Breast epithelium (tissue), 3 donors: ENCODE results near the gene LRP2.

ENCODE experiments used
- POLR2A ChIP-seq: fragments of 450-650 bp; IDR thresholded peaks from one replicate; pipeline ENCODE4 v1.6.1; 2016; ENCODE audit warnings: antibody characterized with exemption, mild to moderate bottlenecking, moderate library complexity
- POLR2AphosphoS5 ChIP-seq, 3 donors: sonication (generic); formaldehyde crosslinking; IDR thresholded peaks; one replicate each; pipeline ENCODE4 v1.6.1; 2017; ENCODE audit warnings: antibody characterized with exemption in 3 of 3
- TF ChIP-seq, protein P1 (sequence below), 3 donors: fragments of 450-650 bp; IDR thresholded peaks; one replicate each; pipeline ENCODE4 v1.5.1; 2016 to 2017; ENCODE audit warnings: antibody characterized with exemption in 3 of 3, mild to moderate bottlenecking in 3 of 3, moderate library complexity in 3 of 3

DNA sequence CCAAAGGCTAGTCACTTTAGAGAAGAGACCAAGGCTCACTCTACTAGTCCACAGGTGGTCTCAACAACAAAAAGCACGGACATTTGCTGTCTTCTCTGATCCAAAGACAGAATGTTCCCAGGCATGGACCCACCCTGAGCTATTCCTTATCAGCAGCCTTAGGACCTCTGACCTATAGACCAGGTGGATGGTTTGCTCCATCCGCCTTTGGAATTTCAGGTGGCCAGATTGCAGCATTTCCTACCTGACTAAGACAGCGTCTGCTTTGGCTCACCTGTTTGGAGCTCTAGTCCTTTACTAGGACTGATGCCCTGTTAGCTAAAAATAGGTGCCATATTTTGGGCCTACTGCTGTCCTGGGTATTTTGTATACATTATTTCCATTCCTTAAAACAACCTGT, 44.6 kb upstream of the LRP2 start:
- no peak for TF ChIP-seq POLR2A
- TF ChIP-seq, protein P1, sequence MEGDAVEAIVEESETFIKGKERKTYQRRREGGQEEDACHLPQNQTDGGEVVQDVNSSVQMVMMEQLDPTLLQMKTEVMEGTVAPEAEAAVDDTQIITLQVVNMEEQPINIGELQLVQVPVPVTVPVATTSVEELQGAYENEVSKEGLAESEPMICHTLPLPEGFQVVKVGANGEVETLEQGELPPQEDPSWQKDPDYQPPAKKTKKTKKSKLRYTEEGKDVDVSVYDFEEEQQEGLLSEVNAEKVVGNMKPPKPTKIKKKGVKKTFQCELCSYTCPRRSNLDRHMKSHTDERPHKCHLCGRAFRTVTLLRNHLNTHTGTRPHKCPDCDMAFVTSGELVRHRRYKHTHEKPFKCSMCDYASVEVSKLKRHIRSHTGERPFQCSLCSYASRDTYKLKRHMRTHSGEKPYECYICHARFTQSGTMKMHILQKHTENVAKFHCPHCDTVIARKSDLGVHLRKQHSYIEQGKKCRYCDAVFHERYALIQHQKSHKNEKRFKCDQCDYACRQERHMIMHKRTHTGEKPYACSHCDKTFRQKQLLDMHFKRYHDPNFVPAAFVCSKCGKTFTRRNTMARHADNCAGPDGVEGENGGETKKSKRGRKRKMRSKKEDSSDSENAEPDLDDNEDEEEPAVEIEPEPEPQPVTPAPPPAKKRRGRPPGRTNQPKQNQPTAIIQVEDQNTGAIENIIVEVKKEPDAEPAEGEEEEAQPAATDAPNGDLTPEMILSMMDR (IDR thresholded peaks at IDR 0.05): no peak
- no peak for TF ChIP-seq POLR2AphosphoS5 (IDR thresholded peaks at IDR 0.05)
